Activated CD4-positive, alpha-beta T cell treated with anti-CD3 and anti-CD28 coated beads, Interleukin-2, amount 50 U/mL, for 24 hours (primary cell): ENCODE measurements around the gene NUPR1.
"Not testable (repeated sequence)": the region's sequence is repeated elsewhere in the genome, so short reads cannot be mapped to it uniquely, and the experiment has no call there.

Source experiments
- DNase-seq, 2 donors: peaks; one replicate each; pipeline ENCODE4 v3.0.0-alpha.2; 2020; ENCODE audit warnings: low read depth in 1 of 2, low spot score in 1 of 2

The NUPR1 gene, protein sequence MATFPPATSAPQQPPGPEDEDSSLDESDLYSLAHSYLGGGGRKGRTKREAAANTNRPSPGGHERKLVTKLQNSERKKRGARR

GRCh38 chr16:28538733-28539596 lies at the start of gene NUPR1:
TSS of gene NUPR1 (minus strand) at chr16:28538974. CDS start at chr16:28538907, 67 bp downstream.
- DNase-seq, result no peak

GRCh38 chr16:28587386-28587785 lies 48.6 kb upstream of the NUPR1 start:
- no peak for DNase-seq

DNA sequence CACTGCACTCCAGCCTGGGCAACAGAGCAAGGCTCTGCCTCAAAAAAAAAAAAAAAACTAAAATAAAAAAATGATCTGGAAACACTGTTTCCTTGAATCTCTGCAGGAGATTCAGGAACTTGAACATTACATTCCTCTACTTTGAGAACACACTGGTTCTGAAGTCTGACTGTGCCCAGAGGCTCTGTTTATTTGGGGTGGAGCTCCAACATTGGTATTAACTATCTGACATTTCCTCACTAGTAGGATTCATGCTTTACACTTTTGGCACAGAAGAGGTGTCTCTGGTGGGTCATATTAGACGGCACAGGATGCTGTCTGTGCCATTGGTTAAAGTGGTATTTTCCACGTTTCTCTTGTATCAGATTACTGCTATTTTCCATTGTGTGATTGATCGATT lies 47.7 kb upstream of the NUPR1 start:
- no peak for DNase-seq

- no peak for DNase-seq
Observed at GRCh38 chr16:28585674-28586073, 46.9 kb upstream of the NUPR1 start.

DNA sequence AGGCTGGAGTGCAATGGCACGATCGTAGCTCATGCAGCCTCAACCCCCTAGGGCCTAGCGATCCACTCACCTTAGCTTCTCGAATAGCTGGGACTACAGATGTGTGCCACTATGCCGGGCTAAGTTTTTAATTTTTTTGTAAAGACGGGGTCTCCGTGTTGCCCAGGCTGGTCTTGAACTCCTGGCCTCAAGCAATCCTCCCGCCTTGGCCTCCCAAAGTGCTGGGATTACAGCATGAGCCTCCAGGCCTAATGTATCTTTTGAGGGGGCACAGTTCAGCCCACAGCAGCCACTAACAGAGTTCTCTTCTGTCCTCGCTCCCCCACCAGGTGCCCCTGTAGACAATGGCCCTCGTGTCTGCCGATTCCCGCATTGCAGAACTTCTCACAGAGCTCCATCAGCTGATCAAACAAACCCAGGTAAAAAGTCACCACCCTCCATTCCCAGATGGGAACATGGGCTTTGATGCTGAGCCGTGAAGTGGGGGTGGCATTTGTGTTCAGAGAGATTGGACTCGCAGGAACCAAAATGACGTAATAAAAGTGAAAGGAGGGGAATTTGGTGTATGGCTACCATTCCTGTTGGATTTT lies 42.0 kb upstream of the NUPR1 start:
- no peak for DNase-seq

- no peak for DNase-seq
Observed at GRCh38 chr16:28575446-28576109, 36.8 kb upstream of the NUPR1 start.

- no peak for DNase-seq
Observed at GRCh38 chr16:28574925-28575324, 36.2 kb upstream of the NUPR1 start.

DNA sequence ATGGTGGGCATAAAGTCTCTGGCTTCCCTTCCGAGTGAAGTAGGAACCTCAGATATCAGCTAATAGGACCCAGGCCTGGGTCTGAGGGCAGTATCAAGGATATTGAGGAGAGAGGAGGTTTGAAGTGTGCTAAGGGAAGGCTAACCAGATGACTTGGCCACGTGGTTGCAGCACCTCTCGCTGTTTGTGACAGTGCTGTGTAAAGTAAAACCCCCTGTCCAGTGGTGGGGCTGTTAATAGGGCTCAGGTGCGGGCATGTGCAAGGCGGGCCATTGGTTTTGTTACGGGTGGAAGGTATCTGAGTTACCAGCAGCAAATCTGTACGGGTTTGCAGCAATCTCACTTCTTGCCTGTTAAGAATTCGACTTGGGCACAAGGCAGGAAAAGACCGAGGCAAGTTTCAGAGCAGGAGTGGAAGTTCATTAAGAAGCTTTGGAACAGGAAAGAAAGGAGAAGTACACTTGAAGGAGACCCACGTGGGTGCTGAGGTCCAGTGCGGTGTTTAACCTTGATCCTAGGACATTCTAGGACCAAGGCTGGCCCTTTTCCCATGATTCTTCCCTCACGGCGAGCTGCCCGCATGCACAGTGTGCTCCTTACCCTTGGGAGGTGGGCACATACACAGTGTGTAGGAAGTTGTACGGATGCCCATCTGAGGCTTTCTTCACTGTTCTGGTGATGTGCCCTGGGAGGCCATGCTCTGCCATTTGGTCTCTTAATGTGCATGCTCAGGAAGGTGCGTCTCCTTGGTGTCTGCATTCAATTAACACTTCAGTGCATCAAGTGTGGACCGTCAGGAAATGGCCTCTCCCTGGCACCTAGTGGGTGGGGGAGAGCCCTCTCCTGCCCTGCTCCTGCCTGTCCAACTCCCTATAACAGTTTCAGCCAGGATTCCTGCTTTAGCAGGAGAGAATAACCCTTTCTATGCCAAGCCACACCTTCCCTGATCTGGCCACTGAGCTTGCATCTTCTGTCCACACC lies 35.3 kb upstream of the NUPR1 start:
- no peak for DNase-seq

- no peak for DNase-seq
Observed at GRCh38 chr16:28572696-28573510, 34.1 kb upstream of the NUPR1 start.

DNA sequence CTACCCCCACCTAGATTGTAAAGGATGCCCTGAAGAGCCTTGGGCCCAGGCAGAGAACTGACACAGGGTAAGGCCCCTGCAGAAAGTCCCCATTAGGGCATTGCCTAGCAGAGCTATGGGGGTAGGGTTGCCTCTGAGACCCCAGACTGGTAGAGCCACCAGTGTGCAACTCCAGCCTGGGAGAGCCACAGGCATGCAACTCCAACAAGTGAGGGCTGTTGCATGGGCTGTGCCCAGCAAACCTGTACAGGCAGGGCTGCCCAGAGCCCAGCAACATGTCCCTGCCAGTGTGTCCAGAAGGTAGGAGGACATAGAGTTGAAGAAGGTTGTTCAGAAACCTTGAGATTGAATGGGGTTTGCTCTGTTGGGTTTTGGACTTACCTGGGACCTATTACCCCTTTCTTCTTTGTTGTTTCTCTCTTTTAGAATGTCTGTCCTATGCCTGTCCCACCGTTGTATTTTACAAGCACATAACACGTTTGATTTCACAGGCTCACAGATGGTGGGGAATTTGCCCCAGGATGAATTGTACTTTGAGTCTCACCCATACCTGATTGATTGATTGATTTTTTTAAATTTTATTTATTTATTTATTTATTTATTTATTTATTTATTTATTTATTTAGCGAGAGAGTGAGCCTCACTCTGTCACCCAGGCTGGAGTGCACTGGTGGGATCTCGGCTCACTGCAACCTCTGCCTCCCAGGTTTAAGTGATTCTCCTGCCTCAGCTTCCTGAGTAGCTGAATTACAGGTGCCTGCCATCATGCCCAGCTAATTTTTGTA lies 31.4 kb upstream of the NUPR1 start:
- no peak for DNase-seq

GRCh38 chr16:28569021-28569420 lies 30.2 kb upstream of the NUPR1 start:
- no peak for DNase-seq

- no peak for DNase-seq
Observed at GRCh38 chr16:28567292-28567691, 28.5 kb upstream of the NUPR1 start.

- not testable (repeated sequence) for DNase-seq
Observed at GRCh38 chr16:28566233-28566925, 27.6 kb upstream of the NUPR1 start.

- DNase-seq, result no peak
Observed at GRCh38 chr16:28563218-28563617, 24.4 kb upstream of the NUPR1 start.

DNA sequence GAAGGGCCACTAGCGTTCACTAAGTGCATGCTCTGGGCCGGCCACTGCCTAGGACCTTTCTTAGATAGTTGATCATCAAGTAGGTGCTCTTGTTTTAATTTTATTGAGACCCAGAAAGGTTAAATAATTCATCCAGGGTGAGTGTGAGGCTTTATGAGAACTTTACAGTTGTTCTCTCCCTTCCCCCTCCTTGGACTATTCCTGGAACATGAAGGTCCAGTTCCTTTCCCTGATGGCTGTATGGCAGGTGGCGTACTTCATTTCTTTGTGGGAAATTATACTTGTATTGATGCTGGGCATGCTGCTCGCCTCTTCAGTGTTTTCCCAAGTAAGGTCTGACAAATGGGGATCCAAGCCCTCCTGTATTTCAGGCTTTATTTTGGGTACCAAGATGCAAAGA lies 23.4 kb upstream of the NUPR1 start:
- no peak for DNase-seq

- DNase-seq, result no peak
Observed at GRCh38 chr16:28561557-28562187, 22.9 kb upstream of the NUPR1 start.

DNA sequence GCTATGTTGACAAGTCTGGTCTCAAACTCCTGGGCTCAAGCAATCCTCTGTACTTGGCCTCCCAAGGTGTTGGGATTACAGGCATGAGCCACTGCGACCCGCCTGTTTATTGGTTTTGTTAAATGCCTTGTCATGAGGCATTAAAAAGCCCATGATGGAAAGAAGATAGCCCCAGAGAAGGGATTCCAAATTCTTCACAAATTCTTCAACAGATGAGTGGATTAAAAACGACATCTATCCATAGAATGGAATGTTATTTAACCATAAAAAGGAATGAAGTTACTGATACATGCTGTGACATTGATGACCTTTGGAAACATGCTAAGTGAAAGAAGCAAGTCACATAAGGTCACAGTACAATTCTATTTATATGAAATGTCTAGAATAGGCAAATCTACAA lies 19.7 kb upstream of the NUPR1 start:
- no peak for DNase-seq

GRCh38 chr16:28556914-28557320 lies 18.1 kb upstream of the NUPR1 start:
- no peak for DNase-seq
